ENCODE results near the gene HSD17B7.

The HSD17B7 gene

GRCh38 chr1:162859191-162859590 is 68.7 kb downstream of the HSD17B7 start:
- H3K27ac ChIP-seq = no peak overlapping the region
- no peak for TF ChIP-seq ZFX (IDR thresholded peaks at IDR 0.05)
- TF ChIP-seq, protein P1, sequence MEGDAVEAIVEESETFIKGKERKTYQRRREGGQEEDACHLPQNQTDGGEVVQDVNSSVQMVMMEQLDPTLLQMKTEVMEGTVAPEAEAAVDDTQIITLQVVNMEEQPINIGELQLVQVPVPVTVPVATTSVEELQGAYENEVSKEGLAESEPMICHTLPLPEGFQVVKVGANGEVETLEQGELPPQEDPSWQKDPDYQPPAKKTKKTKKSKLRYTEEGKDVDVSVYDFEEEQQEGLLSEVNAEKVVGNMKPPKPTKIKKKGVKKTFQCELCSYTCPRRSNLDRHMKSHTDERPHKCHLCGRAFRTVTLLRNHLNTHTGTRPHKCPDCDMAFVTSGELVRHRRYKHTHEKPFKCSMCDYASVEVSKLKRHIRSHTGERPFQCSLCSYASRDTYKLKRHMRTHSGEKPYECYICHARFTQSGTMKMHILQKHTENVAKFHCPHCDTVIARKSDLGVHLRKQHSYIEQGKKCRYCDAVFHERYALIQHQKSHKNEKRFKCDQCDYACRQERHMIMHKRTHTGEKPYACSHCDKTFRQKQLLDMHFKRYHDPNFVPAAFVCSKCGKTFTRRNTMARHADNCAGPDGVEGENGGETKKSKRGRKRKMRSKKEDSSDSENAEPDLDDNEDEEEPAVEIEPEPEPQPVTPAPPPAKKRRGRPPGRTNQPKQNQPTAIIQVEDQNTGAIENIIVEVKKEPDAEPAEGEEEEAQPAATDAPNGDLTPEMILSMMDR (conservative IDR thresholded peaks at IDR 0.05) = no peak

DNA sequence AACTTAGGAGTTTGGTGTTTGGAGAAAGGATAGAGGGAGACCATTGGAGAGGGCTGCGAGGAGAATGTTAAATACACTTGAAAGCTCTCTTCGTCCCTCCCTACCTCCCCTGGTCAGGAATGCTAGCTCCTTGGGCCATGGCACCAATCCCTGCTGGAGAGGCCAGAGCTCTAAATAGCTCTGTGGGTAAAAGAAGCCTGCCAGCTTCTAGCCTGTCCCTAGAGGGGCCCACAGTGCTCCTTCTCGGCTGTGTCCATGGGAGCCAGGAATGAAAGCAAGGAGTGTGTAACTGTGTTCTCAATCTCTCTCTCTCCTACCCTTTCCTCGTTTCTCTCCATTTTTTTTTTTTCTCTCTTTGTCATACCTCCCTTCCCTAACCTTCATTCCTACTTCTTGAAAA is 70.6 kb downstream of the HSD17B7 start, which contains the start of gene CCDC190:
TSS of gene CCDC190 (minus strand) at position 75 of the 400 bp plus-strand sequence. CDS start 1,529 bp downstream, outside the sequence.
- TF ChIP-seq ZFX (IDR thresholded peaks at IDR 0.05) = no peak
- TF ChIP-seq, protein P1 (conservative IDR thresholded peaks at IDR 0.05) = no peak
- H3K27ac ChIP-seq = no peak within 1 kb of the TSS

DNA sequence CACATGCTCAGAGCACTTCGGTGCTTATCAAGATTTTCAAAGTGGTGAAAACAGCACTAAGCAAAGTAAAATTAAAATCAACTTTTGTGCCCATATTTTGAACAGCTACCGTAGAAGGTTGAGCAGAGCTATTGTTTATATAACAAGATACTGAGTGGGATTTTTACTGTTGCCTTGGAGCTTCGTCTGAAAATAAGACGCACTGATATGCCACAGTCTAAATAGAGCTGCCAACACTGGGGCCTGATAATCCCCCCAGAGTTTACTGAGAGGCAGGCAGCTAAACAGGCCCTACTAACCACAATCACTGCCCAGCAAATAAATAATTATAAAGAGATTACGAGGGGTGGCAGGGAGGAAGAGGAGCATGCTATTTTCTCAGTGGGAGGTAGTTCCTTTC is 71.1 kb downstream of the HSD17B7 start:
- no peak for TF ChIP-seq ZFX (IDR thresholded peaks at IDR 0.05)
- TF ChIP-seq, protein P1 (conservative IDR thresholded peaks at IDR 0.05) = no peak
- H3K27ac ChIP-seq = no peak overlapping the region
